HFF-Myc (cell line): ENCODE measurements around the gene LGR5.
"Not testable (repeated sequence)": the region's sequence is repeated elsewhere in the genome, so short reads cannot be mapped to it uniquely, and the experiment has no call there.

Experiments
- DNase-seq: peaks from one replicate; pipeline ENCODE4 v3.0.0-alpha.2; 2011; ENCODE audit warnings: low read depth; ENCODE audit errors: extremely low read depth
- H3K4me3 ChIP-seq: replicated peaks from 2 replicates; pipeline ENCODE4 v1.5.1; 2011; ENCODE audit warnings: low read depth, mild to moderate bottlenecking, control low read depth, low read length
- CTCF ChIP-seq: IDR thresholded peaks from 2 replicates; pipeline ENCODE4 v1.5.1; 2012; ENCODE audit warnings: mild to moderate bottlenecking, low read depth, low read length, control low read depth; ENCODE audit errors: missing control alignments

LGR5 gene

DNA sequence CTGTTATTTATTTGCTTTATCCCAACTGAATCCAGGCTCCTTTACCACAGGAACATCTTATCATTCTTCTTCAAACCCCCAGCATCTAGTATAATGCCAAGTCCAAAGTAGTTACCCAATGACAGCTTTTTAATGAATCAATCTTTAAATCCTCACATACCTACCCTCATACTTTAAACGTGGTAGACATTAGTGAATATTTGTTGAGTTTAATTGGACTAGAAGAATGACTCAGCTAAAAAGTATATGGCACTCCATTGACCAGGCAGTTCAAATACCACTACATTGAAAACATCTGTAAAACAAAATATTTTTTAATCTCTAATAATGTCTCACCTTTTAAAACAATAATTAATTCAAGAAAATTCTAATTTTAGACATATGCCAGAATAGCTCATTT is 125.9 kb downstream of the LGR5 start:
- no peak overlapping the region for H3K4me3 ChIP-seq
- TF ChIP-seq CTCF = no peak
- DNase-seq = no peak

GRCh38 chr12:71566655-71567054 is 127.1 kb downstream of the LGR5 start:
- H3K4me3 ChIP-seq = no peak overlapping the region
- DNase-seq = no peak
- no peak for TF ChIP-seq CTCF

DNA sequence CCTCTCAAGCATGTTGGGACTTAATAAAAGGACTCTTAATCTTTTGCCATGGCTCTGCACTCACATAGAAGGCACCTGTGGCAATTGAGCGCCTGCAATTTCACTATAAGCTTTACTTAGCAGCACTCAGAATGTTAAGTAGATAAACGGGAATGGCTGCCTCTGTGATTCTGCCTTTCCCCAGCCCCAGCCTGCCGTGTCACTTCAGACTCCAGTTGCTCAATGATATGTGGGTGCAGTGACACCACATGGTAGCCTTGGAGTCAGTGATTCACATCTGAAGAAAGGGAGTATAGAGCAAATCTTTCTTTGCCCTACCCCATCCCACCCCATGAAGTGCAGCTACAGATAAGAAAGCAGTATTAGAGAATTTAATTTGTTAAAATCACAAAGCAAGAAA is 127.9 kb downstream of the LGR5 start:
- H3K4me3 ChIP-seq = no peak overlapping the region
- DNase-seq = no peak
- no peak for TF ChIP-seq CTCF

GRCh38 chr12:71569885-71570284 is 130.3 kb downstream of the LGR5 start:
- H3K4me3 ChIP-seq, DNase-seq: not testable (repeated sequence)

DNA sequence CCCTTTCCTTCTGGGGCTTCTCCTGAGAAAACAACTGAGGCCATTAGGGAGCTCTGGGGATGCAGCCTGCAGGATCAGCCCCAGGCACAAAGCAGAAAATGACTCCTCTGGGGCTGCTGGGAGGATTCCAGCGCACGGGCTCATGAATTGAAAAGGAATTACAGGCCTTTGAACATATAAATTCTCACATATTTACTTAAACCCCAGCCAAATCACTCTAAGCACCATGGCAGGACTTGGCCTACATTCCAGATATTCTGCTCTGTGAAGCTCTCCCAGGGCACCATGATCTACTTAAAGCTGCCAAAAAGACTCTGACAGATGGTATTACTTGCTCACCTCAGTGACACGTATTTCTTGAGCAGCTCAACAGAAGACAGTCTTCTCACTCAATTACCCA is 136.9 kb downstream of the LGR5 start:
- H3K4me3 ChIP-seq = no peak overlapping the region
- DNase-seq = no peak
- no peak for TF ChIP-seq CTCF

- no peak for DNase-seq
- no peak overlapping the region for H3K4me3 ChIP-seq
- TF ChIP-seq CTCF = no peak
Observed at GRCh38 chr12:71578694-71579258, 139.2 kb downstream of the LGR5 start.

- no peak for TF ChIP-seq CTCF
- no peak for DNase-seq
- H3K4me3 ChIP-seq = no peak overlapping the region
Observed at GRCh38 chr12:71581206-71581605, 141.6 kb downstream of the LGR5 start.
